Measurements from ENCODE around the gene SLC6A14. TPM values are rescaled to one million over a fixed set of nuclear protein-coding genes. Genes with fewer than 3 reads are reported as not detected.

Gene SLC6A14, protein sequence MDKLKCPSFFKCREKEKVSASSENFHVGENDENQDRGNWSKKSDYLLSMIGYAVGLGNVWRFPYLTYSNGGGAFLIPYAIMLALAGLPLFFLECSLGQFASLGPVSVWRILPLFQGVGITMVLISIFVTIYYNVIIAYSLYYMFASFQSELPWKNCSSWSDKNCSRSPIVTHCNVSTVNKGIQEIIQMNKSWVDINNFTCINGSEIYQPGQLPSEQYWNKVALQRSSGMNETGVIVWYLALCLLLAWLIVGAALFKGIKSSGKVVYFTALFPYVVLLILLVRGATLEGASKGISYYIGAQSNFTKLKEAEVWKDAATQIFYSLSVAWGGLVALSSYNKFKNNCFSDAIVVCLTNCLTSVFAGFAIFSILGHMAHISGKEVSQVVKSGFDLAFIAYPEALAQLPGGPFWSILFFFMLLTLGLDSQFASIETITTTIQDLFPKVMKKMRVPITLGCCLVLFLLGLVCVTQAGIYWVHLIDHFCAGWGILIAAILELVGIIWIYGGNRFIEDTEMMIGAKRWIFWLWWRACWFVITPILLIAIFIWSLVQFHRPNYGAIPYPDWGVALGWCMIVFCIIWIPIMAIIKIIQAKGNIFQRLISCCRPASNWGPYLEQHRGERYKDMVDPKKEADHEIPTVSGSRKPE
- total RNA-seq: not detected

DNA sequence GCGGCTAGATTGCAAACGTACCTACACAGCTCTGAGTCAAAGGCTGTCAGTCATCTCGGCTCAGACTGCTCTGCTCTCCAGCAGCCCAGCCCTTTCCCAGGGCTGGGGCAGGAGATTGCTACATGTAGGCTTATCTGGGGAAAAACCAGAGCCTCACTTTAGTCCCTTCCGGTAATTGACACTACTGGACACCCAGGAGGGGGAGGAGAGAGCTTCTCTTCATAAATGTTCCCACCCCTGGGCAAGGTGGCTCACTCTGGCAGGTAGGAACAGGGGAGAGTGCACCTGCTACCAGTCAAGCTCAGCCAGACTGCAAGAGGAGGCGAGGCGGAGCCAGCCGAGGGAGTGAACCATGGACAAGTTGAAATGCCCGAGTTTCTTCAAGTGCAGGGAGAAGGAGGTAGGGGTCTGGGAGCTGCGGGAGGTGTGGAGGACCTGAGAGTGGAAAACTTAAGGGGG, at the start of gene SLC6A14:
Gene SLC6A14 (plus strand): TSS at position 249 of the 459 bp plus-strand sequence. CDS start 104 bp downstream, at position 353.
- Histone ChIP-seq H3K27ac (ENCODE audit: low read depth, low read length) (no peak within 1 kb of the TSS), H3K4me3 (ENCODE audit: low read length in 3 of 3) (no peak within 1 kb of the TSS), H3K27me3 (ENCODE audit: control insufficient read depth in 3 of 3, insufficient read depth in 3 of 3, low read length in 3 of 3) (no peaks in the 10 kb centered on the region), H3K9ac (ENCODE audit: low read depth in 1 of 3, low read length in 3 of 3) (no peak within 1 kb of the TSS), H3K36me3 (ENCODE audit: control insufficient read depth in 3 of 3, insufficient read depth in 3 of 3, low read length in 3 of 3) (no peaks in the 10 kb centered on the region), H3K9me3 (ENCODE audit: control insufficient read depth in 3 of 3, low read length in 3 of 3) (no peaks in the 10 kb centered on the region), H3K4me1 (ENCODE audit: control insufficient read depth in 3 of 3, insufficient read depth in 3 of 3, low read length in 3 of 3) (no peaks in the 10 kb centered on the region)

DNA sequence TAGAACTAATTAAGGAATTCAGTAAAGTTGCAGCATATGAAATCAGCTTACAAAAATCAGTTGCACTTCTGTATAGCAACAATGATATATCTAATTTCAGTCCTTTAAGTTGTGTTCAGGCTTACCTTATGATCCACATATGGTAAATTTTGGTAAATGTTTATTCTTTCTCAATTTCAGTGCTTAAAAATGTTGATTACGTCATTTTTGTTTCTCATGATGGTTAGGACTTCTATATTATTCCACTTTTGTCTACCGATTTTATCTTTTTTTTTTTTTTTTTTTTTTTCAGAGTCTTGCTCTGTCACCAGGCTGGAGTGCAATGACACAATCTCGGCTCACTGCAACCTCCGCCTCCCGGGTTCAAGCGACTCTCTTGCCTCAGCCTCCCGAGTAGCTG, 40.7 kb upstream of the SLC6A14 start:
- H3K27ac ChIP-seq (ENCODE audit: low read depth, low read length): no peak overlapping the region
- H3K36me3 ChIP-seq (ENCODE audit: control insufficient read depth in 3 of 3, insufficient read depth in 3 of 3, low read length in 3 of 3): no peaks in the 10 kb centered on the region
- H3K9ac ChIP-seq (ENCODE audit: low read depth in 1 of 3, low read length in 3 of 3): no peak overlapping the region
- H3K4me1 ChIP-seq (ENCODE audit: control insufficient read depth in 3 of 3, insufficient read depth in 3 of 3, low read length in 3 of 3): no peaks in the 10 kb centered on the region
- H3K4me3 ChIP-seq (ENCODE audit: low read length in 3 of 3): no peak overlapping the region
- peaks cover 0 to 4% (median 0%) of the 10 kb centered on the region in 3 donors for H3K9me3 ChIP-seq (ENCODE audit: control insufficient read depth in 3 of 3, low read length in 3 of 3)
- H3K27me3 ChIP-seq (ENCODE audit: control insufficient read depth in 3 of 3, insufficient read depth in 3 of 3, low read length in 3 of 3): no peaks in the 10 kb centered on the region

DNA sequence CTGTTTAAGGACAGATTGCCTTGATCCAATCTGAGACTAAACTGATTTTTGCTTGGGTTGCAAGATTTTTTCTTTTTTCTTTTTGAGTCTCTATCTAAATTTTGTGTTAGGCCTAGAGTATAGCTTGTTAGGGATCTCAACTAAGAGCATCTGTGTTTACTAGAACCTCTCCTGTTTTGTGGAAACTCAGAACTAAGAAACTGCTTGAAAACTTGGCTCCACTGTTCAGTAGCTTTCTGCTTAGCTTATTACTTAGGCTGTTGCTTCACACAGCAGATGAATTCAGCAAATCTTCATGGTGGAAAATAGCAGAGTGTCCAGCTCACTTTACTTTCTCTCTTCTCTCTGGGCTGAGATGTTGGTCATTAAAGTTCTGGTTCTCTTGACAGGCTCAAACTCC, 36.7 kb upstream of the SLC6A14 start:
- H3K36me3 ChIP-seq (ENCODE audit: control insufficient read depth in 3 of 3, insufficient read depth in 3 of 3, low read length in 3 of 3): no peaks in the 10 kb centered on the region
- no peak overlapping the region for H3K4me3 ChIP-seq (ENCODE audit: low read length in 3 of 3)
- no peaks in the 10 kb centered on the region for H3K4me1 ChIP-seq (ENCODE audit: control insufficient read depth in 3 of 3, insufficient read depth in 3 of 3, low read length in 3 of 3)
- no peak overlapping the region for H3K27ac ChIP-seq (ENCODE audit: low read depth, low read length)
- H3K9me3 ChIP-seq (ENCODE audit: control insufficient read depth in 3 of 3, low read length in 3 of 3): peaks cover 0 to 4% (median 0%) of the 10 kb centered on the region in 3 donors
- no peak overlapping the region for H3K9ac ChIP-seq (ENCODE audit: low read depth in 1 of 3, low read length in 3 of 3)
- no peaks in the 10 kb centered on the region for H3K27me3 ChIP-seq (ENCODE audit: control insufficient read depth in 3 of 3, insufficient read depth in 3 of 3, low read length in 3 of 3)

- no peaks in the 10 kb centered on the region for H3K36me3 ChIP-seq (ENCODE audit: control insufficient read depth in 3 of 3, insufficient read depth in 3 of 3, low read length in 3 of 3)
- no peaks in the 10 kb centered on the region for H3K27me3 ChIP-seq (ENCODE audit: control insufficient read depth in 3 of 3, insufficient read depth in 3 of 3, low read length in 3 of 3)
- H3K27ac ChIP-seq (ENCODE audit: low read depth, low read length): no peak overlapping the region
- H3K9ac ChIP-seq (ENCODE audit: low read depth in 1 of 3, low read length in 3 of 3): no peak overlapping the region
- H3K4me3 ChIP-seq (ENCODE audit: low read length in 3 of 3): no peak overlapping the region
- no peaks in the 10 kb centered on the region for H3K9me3 ChIP-seq (ENCODE audit: control insufficient read depth in 3 of 3, low read length in 3 of 3)
- no peaks in the 10 kb centered on the region for H3K4me1 ChIP-seq (ENCODE audit: control insufficient read depth in 3 of 3, insufficient read depth in 3 of 3, low read length in 3 of 3)
Measured at GRCh38 chrX:116409219-116409618, 27.2 kb upstream of the SLC6A14 start.

DNA sequence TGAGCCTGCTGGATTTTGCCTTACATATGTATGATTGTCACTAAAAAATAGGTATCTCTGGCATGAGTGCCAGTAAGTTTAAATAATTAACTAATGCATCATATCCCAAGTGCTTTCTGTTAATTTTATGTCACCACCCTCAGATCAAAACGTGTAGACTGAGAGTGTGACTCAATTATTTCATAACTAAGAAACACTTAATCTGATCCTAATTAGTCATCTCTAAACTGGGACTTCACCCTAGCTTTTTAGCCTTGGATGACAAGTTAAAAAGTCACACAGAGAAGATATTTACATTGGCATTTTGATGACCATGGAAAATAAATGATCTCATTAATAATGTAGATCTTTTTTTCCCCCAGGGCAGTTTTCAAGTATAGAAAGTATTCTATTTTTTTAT, 23.1 kb upstream of the SLC6A14 start:
- Histone ChIP-seq H3K36me3 (ENCODE audit: control insufficient read depth in 3 of 3, insufficient read depth in 3 of 3, low read length in 3 of 3) (no peaks in the 10 kb centered on the region), H3K27me3 (ENCODE audit: control insufficient read depth in 3 of 3, insufficient read depth in 3 of 3, low read length in 3 of 3) (no peaks in the 10 kb centered on the region), H3K4me1 (ENCODE audit: control insufficient read depth in 3 of 3, insufficient read depth in 3 of 3, low read length in 3 of 3) (no peaks in the 10 kb centered on the region), H3K27ac (ENCODE audit: low read depth, low read length) (no peak overlapping the region), H3K9ac (ENCODE audit: low read depth in 1 of 3, low read length in 3 of 3) (no peak overlapping the region), H3K9me3 (ENCODE audit: control insufficient read depth in 3 of 3, low read length in 3 of 3) (no peaks in the 10 kb centered on the region), H3K4me3 (ENCODE audit: low read length in 3 of 3) (no peak overlapping the region)

- H3K36me3 ChIP-seq (ENCODE audit: control insufficient read depth in 3 of 3, insufficient read depth in 3 of 3, low read length in 3 of 3): no peaks in the 10 kb centered on the region
Measured at GRCh38 chrX:116417214-116417613, 19.2 kb upstream of the SLC6A14 start.

DNA sequence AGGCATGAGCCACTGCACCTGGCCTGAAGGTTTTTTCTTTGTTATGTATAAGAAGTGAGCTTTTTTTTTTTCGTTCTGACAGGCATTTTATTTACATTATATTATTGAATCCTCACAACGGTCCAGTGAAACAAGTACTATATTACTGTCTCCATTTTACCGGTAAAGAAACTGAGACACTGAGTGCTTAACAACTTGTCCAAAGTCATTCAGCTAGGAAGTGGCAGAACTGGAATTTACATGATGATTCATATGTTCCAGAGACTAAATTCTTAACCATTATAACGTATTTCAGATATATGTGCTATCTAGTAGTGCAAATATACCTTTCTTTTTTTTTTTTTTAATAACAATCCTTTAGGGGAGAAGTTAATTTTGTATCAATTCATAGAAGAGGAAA, 18.4 kb upstream of the SLC6A14 start:
- H3K27ac ChIP-seq (ENCODE audit: low read depth, low read length): no peak overlapping the region

More at GRCh38 chrX:116417214-116417613, 19.2 kb upstream of the SLC6A14 start:
- Histone ChIP-seq H3K27ac (ENCODE audit: low read depth, low read length) (no peak overlapping the region), H3K4me1 (ENCODE audit: control insufficient read depth in 3 of 3, insufficient read depth in 3 of 3, low read length in 3 of 3) (no peaks in the 10 kb centered on the region), H3K9ac (ENCODE audit: low read depth in 1 of 3, low read length in 3 of 3) (no peak overlapping the region), H3K27me3 (ENCODE audit: control insufficient read depth in 3 of 3, insufficient read depth in 3 of 3, low read length in 3 of 3) (no peaks in the 10 kb centered on the region), H3K9me3 (ENCODE audit: control insufficient read depth in 3 of 3, low read length in 3 of 3) (no peaks in the 10 kb centered on the region), H3K4me3 (ENCODE audit: low read length in 3 of 3) (no peak overlapping the region)

DNA sequence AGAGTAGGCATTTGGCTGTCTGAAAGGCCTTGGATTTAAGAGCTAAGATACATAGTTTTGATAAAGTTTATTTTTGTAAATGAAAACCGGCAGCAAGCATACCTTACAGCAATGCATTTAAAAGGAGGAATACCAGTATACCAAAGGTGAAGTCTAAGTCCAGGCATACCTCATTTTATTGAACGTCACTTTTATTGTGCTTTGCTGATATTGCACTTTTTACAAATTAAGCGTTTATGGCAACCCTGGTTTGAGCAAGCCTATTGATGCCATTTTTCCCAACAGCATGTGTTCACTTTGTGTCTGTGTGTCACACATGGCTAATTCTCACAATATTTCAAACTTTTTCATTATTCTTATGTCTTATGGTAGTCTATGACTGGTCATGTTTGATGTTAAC, 8.4 kb upstream of the SLC6A14 start:
- no peak overlapping the region for H3K4me3 ChIP-seq (ENCODE audit: low read length in 3 of 3)
- H3K9me3 ChIP-seq (ENCODE audit: control insufficient read depth in 3 of 3, low read length in 3 of 3): no peaks in the 10 kb centered on the region
- H3K4me1 ChIP-seq (ENCODE audit: control insufficient read depth in 3 of 3, insufficient read depth in 3 of 3, low read length in 3 of 3): no peaks in the 10 kb centered on the region
- H3K27ac ChIP-seq (ENCODE audit: low read depth, low read length): no peak overlapping the region
- H3K27me3 ChIP-seq (ENCODE audit: control insufficient read depth in 3 of 3, insufficient read depth in 3 of 3, low read length in 3 of 3): no peaks in the 10 kb centered on the region
- H3K9ac ChIP-seq (ENCODE audit: low read depth in 1 of 3, low read length in 3 of 3): no peak overlapping the region
- H3K36me3 ChIP-seq (ENCODE audit: control insufficient read depth in 3 of 3, insufficient read depth in 3 of 3, low read length in 3 of 3): no peaks in the 10 kb centered on the region

More for the DNA sequence above, 18.4 kb upstream of the SLC6A14 start:
- Histone ChIP-seq H3K36me3 (ENCODE audit: control insufficient read depth in 3 of 3, insufficient read depth in 3 of 3, low read length in 3 of 3) (no peaks in the 10 kb centered on the region), H3K9ac (ENCODE audit: low read depth in 1 of 3, low read length in 3 of 3) (no peak overlapping the region), H3K27me3 (ENCODE audit: control insufficient read depth in 3 of 3, insufficient read depth in 3 of 3, low read length in 3 of 3) (no peaks in the 10 kb centered on the region), H3K4me3 (ENCODE audit: low read length in 3 of 3) (no peak overlapping the region), H3K4me1 (ENCODE audit: control insufficient read depth in 3 of 3, insufficient read depth in 3 of 3, low read length in 3 of 3) (no peaks in the 10 kb centered on the region), H3K9me3 (ENCODE audit: control insufficient read depth in 3 of 3, low read length in 3 of 3) (no peaks in the 10 kb centered on the region)

GRCh38 chrX:116435597-116435996, 809 bp upstream of the SLC6A14 start:
- Histone ChIP-seq H3K4me3 (ENCODE audit: low read length in 3 of 3) (no peak overlapping the region), H3K27me3 (ENCODE audit: control insufficient read depth in 3 of 3, insufficient read depth in 3 of 3, low read length in 3 of 3) (no peaks in the 10 kb centered on the region), H3K4me1 (ENCODE audit: control insufficient read depth in 3 of 3, insufficient read depth in 3 of 3, low read length in 3 of 3) (no peaks in the 10 kb centered on the region), H3K9me3 (ENCODE audit: control insufficient read depth in 3 of 3, low read length in 3 of 3) (no peaks in the 10 kb centered on the region), H3K9ac (ENCODE audit: low read depth in 1 of 3, low read length in 3 of 3) (no peak overlapping the region), H3K36me3 (ENCODE audit: control insufficient read depth in 3 of 3, insufficient read depth in 3 of 3, low read length in 3 of 3) (no peaks in the 10 kb centered on the region), H3K27ac (ENCODE audit: low read depth, low read length) (no peak overlapping the region)

GRCh38 chrX:116449156-116449555, 12.8 kb downstream of the SLC6A14 start:
- Histone ChIP-seq H3K9me3 (ENCODE audit: control insufficient read depth in 3 of 3, low read length in 3 of 3) (no peaks in the 10 kb centered on the region), H3K9ac (ENCODE audit: low read depth in 1 of 3, low read length in 3 of 3) (no peak overlapping the region), H3K27me3 (ENCODE audit: control insufficient read depth in 3 of 3, insufficient read depth in 3 of 3, low read length in 3 of 3) (no peaks in the 10 kb centered on the region), H3K4me3 (ENCODE audit: low read length in 3 of 3) (no peak overlapping the region), H3K36me3 (ENCODE audit: control insufficient read depth in 3 of 3, insufficient read depth in 3 of 3, low read length in 3 of 3) (no peaks in the 10 kb centered on the region), H3K4me1 (ENCODE audit: control insufficient read depth in 3 of 3, insufficient read depth in 3 of 3, low read length in 3 of 3) (no peaks in the 10 kb centered on the region), H3K27ac (ENCODE audit: low read depth, low read length) (no peak overlapping the region)
